H1 (cell line): ENCODE results near the gene AGAP1. TPM values are rescaled to one million over a fixed set of nuclear protein-coding genes. Genes with fewer than 3 reads are reported as not detected.

Experiments
- CHD7 ChIP-seq: fragments of 300-600 bp; sonication (generic); IDR thresholded peaks from 2 replicates; pipeline ENCODE4 v1.7.1; 2012; ENCODE audit warnings: low read length, moderate library complexity, mild to moderate bottlenecking, inconsistent platforms; ENCODE audit not compliant: insufficient replicate concordance
- KDM5A ChIP-seq: fragments of 200-600 bp; IDR thresholded peaks from 2 replicates; pipeline ENCODE4 v1.7.1; 2012; ENCODE audit warnings: mild to moderate bottlenecking, low read length, inconsistent platforms, mixed read lengths
- MAFK ChIP-seq: IDR thresholded peaks from 2 replicates; pipeline ENCODE4 v1.6.1; 2012; ENCODE audit warnings: low read depth, mild to moderate bottlenecking, improper control_type of control experiment, low read length
- MAX ChIP-seq: IDR thresholded peaks from 2 replicates; pipeline ENCODE4 v1.6.1; 2012; ENCODE audit warnings: inconsistent platforms
- NRF1 ChIP-seq: IDR thresholded peaks from 2 replicates; pipeline ENCODE4 v1.6.1; 2011; ENCODE audit warnings: mild to moderate bottlenecking, low read depth, low read length, improper control_type of control experiment
- polyA plus RNA-seq, 7 experiments: library from polyadenylated mRNA; depleted of rRNA in 3 of 7; stranded (reverse) in 5 of 7; unstranded in 2 of 7; fragments of >200 nt in 5 of 7; fragments of 200-250 nt in 2 of 7; gene quantifications; 1 replicate in 5 of 7; 2 replicates in 1 of 7; 4 replicates in 1 of 7; pipeline versions ENCODE4 v1.2.1 to v1.2.3, GENCODE V29; 2011 to 2013; ENCODE audit warnings: missing spikeins in 2 of 7, mixed read lengths in 2 of 7
- total RNA-seq: library from RNA; stranded (reverse); fragmentation: NEBNext Ultra II Directional; extraction: Animal tissue kit (Norgen Biotek cat#: 25700); gene quantifications from 2 replicates; pipeline ENCODE4 v1.2.1, GENCODE V29; 2021

Gene AGAP1
- total and polyA plus RNA-seq, 2 of the 8 experiments (the other 6 are each of a cell fraction or from before 2014, with no cell fraction given) = 18.1 to 39.4 TPM

GRCh38 chr2:236063994-236064393 lies 570.2 kb downstream of the AGAP1 start (continued):
- TF ChIP-seq CHD7 (no peak), MAFK (no peak), MAX (no peak), KDM5A (no peak), NRF1 (no peak)
